H9 (cell line): Measurements from ENCODE around the gene MICU2. TPM values are rescaled to one million over a fixed set of nuclear protein-coding genes. Genes with fewer than 3 reads are reported as not detected.

Experiments
- DNase-seq: peaks from one replicate; pipeline ENCODE4 v3.0.0-alpha.2; 2017
- H2AFZ ChIP-seq: one replicate; pipeline ENCODE4 v1.6.1; 2013; ENCODE audit warnings: mild to moderate bottlenecking, low read length, control low read depth, moderate library complexity
- H2AK5ac ChIP-seq: 2 replicates; pipeline ENCODE4 v1.6.1; 2013; ENCODE audit warnings: low read length, control low read depth, mixed read lengths; ENCODE audit not compliant: insufficient read length
- H2BK120ac ChIP-seq: one replicate; pipeline ENCODE4 v1.6.1; 2013; ENCODE audit warnings: low read depth, mild to moderate bottlenecking, low read length, control low read depth, inconsistent platforms; ENCODE audit not compliant: poor library complexity, severe bottlenecking
- H2BK12ac ChIP-seq: 2 replicates; pipeline ENCODE4 v1.6.1; 2013; ENCODE audit warnings: low read length, control low read depth, mixed read lengths, low read depth; ENCODE audit not compliant: insufficient read length
- H2BK15ac ChIP-seq: 2 replicates; pipeline ENCODE4 v1.6.1; 2013; ENCODE audit warnings: low read depth, low read length, control low read depth
- H2BK20ac ChIP-seq: one replicate; pipeline ENCODE4 v1.6.1; 2013; ENCODE audit warnings: low read depth, mild to moderate bottlenecking, low read length, control low read depth, inconsistent platforms; ENCODE audit not compliant: poor library complexity, severe bottlenecking
- H2BK5ac ChIP-seq: 2 replicates; pipeline ENCODE4 v1.6.1; 2013; ENCODE audit warnings: low read length, control low read depth, mixed read lengths; ENCODE audit not compliant: insufficient read length
- H3K14ac ChIP-seq: 2 replicates; pipeline ENCODE4 v1.6.1; 2013; ENCODE audit warnings: low read length, control low read depth; ENCODE audit not compliant: insufficient read depth
- H3K18ac ChIP-seq: 2 replicates; pipeline ENCODE4 v1.6.1; 2013; ENCODE audit warnings: low read depth, mild to moderate bottlenecking, mixed read lengths, low read length, control low read depth; ENCODE audit not compliant: insufficient read length
- H3K23ac ChIP-seq: 2 replicates; pipeline ENCODE4 v1.6.1; 2013; ENCODE audit warnings: low read length, control low read depth, mixed read lengths, low read depth; ENCODE audit not compliant: insufficient read length
- H3K23me2 ChIP-seq: 2 replicates; pipeline ENCODE4 v1.6.1; 2013; ENCODE audit warnings: low read depth, mild to moderate bottlenecking, mixed read lengths, low read length, control low read depth; ENCODE audit not compliant: insufficient read length, poor library complexity, severe bottlenecking
- H3K27ac ChIP-seq: 2 replicates; pipeline ENCODE4 v1.5.1; 2013; ENCODE audit warnings: low read length, control low read depth, mixed read lengths, low read depth; ENCODE audit not compliant: insufficient read length
- H3K27me3 ChIP-seq: 2 replicates; pipeline ENCODE4 v1.6.1; 2013; ENCODE audit warnings: low read length, control low read depth, inconsistent platforms; ENCODE audit not compliant: insufficient read depth
- H3K4ac ChIP-seq: 2 replicates; pipeline ENCODE4 v1.6.1; 2013; ENCODE audit warnings: low read depth, mild to moderate bottlenecking, control low read depth, inconsistent platforms, low read length, moderate library complexity
- H3K4me1 ChIP-seq: 2 replicates; pipeline ENCODE4 v1.6.1; 2013; ENCODE audit warnings: low read length, control low read depth, inconsistent platforms; ENCODE audit not compliant: insufficient read depth
- H3K4me2 ChIP-seq: 2 replicates; pipeline ENCODE4 v1.6.1; 2013; ENCODE audit warnings: low read length, control low read depth, mixed read lengths; ENCODE audit not compliant: insufficient read length, insufficient read depth
- H3K56ac ChIP-seq: 2 replicates; pipeline ENCODE4 v1.6.1; 2013; ENCODE audit warnings: low read depth, mild to moderate bottlenecking, mixed read lengths, low read length, control low read depth; ENCODE audit not compliant: insufficient read length
- H3K79me1 ChIP-seq: 2 replicates; pipeline ENCODE4 v1.6.1; 2013; ENCODE audit warnings: low read depth, mild to moderate bottlenecking, moderate library complexity, low read length, control low read depth, inconsistent platforms; ENCODE audit not compliant: insufficient read depth, poor library complexity, severe bottlenecking
- H3K79me2 ChIP-seq: 2 replicates; pipeline ENCODE4 v1.6.1; 2013; ENCODE audit warnings: low read length, control low read depth, inconsistent platforms; ENCODE audit not compliant: insufficient read depth
- H3K9ac ChIP-seq: 2 replicates; pipeline ENCODE4 v1.6.1; 2013; ENCODE audit warnings: low read length, control low read depth, mixed read lengths; ENCODE audit not compliant: insufficient read length; ENCODE audit errors: extremely low read depth
- H3K9me3 ChIP-seq: one replicate; pipeline ENCODE4 v1.6.1; 2013; ENCODE audit warnings: low read depth, low read length, inconsistent platforms; ENCODE audit not compliant: control insufficient read depth
- H3T11ph ChIP-seq: one replicate; pipeline ENCODE4 v1.6.1; 2013; ENCODE audit warnings: mild to moderate bottlenecking, low read length, control low read depth, inconsistent platforms
- H4K20me1 ChIP-seq: one replicate; pipeline ENCODE4 v1.6.1; 2013; ENCODE audit not compliant: control insufficient read depth, insufficient read length, insufficient read depth
- H4K5ac ChIP-seq: 2 replicates; pipeline ENCODE4 v1.6.1; 2013; ENCODE audit warnings: low read depth, mild to moderate bottlenecking, mixed read lengths, low read length, control low read depth; ENCODE audit not compliant: insufficient read length
- H4K8ac ChIP-seq: replicated peaks from 2 replicates; pipeline ENCODE4 v1.6.1; 2013; ENCODE audit warnings: low read length, control low read depth, mixed read lengths, low read depth; ENCODE audit not compliant: insufficient read length
- H4K91ac ChIP-seq: 2 replicates; pipeline ENCODE4 v1.6.1; 2013; ENCODE audit warnings: low read depth, mild to moderate bottlenecking, moderate library complexity, mixed read lengths, low read length, control low read depth; ENCODE audit not compliant: insufficient read length
- H3K27ac Mint-ChIP-seq, 3 experiments: 2 replicates in 2 of 3; 3 replicates in 1 of 3; pipeline ENCODE4 v1.8.0; 2020 to 2021; ENCODE audit warnings: mixed read lengths in 3 of 3, mild to moderate bottlenecking in 1 of 3, moderate library complexity in 1 of 3
- H3K27me3 Mint-ChIP-seq: 2 replicates; pipeline ENCODE4 v1.8.0; 2021; ENCODE audit warnings: low read depth, mild to moderate bottlenecking, moderate library complexity, mixed read lengths
- H3K36me3 Mint-ChIP-seq, 3 experiments: 2 replicates in 2 of 3; 3 replicates in 1 of 3; pipeline ENCODE4 v1.8.0; 2020 to 2021; ENCODE audit warnings: low read depth in 3 of 3, mixed read lengths in 3 of 3; ENCODE audit not compliant: insufficient read depth in 1 of 3
- H3K4me1 Mint-ChIP-seq, 2 experiments: 2 replicates each; pipeline ENCODE4 v1.8.0; 2020; ENCODE audit warnings: mixed read lengths in 2 of 2
- H3K4me3 Mint-ChIP-seq, 2 experiments: 2 replicates in 1 of 2; 3 replicates in 1 of 2; pipeline ENCODE4 v1.8.0; 2020 to 2021; ENCODE audit warnings: mild to moderate bottlenecking in 2 of 2, mixed read lengths in 2 of 2, moderate library complexity in 1 of 2
- H3K9me3 Mint-ChIP-seq, 2 experiments: 2 replicates in 1 of 2; 3 replicates in 1 of 2; pipeline ENCODE4 v1.8.0; 2020; ENCODE audit warnings: mild to moderate bottlenecking in 2 of 2, mixed read lengths in 2 of 2, moderate library complexity in 1 of 2
- WGBS: extraction: QIAGEN DNeasy Blood & Tissue Kit; methylation state at CpG from one replicate; pipeline ENCODE4 v1.1.7; 2013; ENCODE audit warnings: missing lambda C conversion rate, low lambda C conversion rate, mixed read lengths; ENCODE audit not compliant: insufficient read length; ENCODE audit errors: extremely low coverage; 5-methylcytosine and 5-hydroxymethylcytosine counted together
- total RNA-seq: library from RNA; stranded (reverse); gene quantifications from 2 replicates; pipeline ENCODE4 v1.2.1, GENCODE V29; 2021
- TF ChIP-seq, protein P1 (sequence below): fragments of 200-600 bp; sonication (generic); conservative IDR thresholded peaks from 3 replicates; pipeline ENCODE4 v1.8.0; 2021; ENCODE audit warnings: antibody characterized with exemption, mild to moderate bottlenecking

Gene MICU2
- total RNA-seq, 1 experiment from 2014 or later: 38.4 TPM

DNA sequence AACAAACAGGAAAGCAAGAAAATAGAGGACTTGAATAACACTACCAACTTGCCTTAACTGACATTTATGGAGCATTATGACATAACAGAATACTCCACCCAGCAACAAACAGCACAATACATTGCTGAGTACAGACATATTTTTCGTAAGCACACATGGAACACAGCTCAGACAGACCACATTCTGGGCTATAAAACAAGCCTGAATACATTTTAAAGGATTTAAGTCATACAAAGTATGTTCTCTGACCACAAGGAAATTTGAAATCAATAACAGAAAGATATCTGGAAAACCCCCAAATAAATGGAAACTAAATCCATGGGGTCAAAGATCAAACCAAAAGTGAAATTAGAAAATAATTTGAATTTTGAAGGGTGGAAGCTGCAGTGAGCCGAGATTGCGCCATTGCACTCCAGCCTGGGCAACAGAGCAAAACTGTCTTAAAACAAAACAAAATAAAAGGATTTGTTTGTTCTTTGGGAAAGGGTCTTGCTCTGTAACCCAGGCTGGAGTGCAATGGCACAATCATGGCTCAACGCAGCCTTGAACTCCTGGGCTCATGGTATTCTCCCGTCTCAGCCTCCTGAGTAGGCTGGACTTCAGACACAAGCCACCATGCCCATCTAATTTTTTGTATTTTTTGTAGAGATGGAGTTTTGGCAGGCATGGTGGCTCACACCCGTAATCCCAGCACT is 150.4 kb downstream of the MICU2 start:
- peaks cover 22 to 43% (median 42%) of the 10 kb centered on the region in 3 experiments for H3K36me3 Mint-ChIP-seq
- DNase-seq: no peak
- no peak overlapping the region for H3K27ac ChIP-seq

More for the DNA sequence above, 150.4 kb downstream of the MICU2 start:
- H3K23ac ChIP-seq: no peak overlapping the region
- Mint-ChIP-seq H3K4me3 (no peak overlapping the region), H3K9me3 (peaks cover 20 to 44% of the 10 kb centered on the region in 2 experiments), H3K4me1 (peaks cover 15 to 17% of the 10 kb centered on the region in 2 experiments), H3K27me3 (no peaks in the 10 kb centered on the region), H3K27ac (no peak overlapping the region)
- H4K5ac ChIP-seq: no peak overlapping the region
- no peaks in the 10 kb centered on the region for H4K20me1 ChIP-seq
- H3K79me2 ChIP-seq: peaks cover 38% of the 10 kb centered on the region
- no peak overlapping the region for H2BK20ac ChIP-seq
- H2BK12ac ChIP-seq: no peak overlapping the region
- no peak overlapping the region for H3K4ac ChIP-seq
- no peak overlapping the region for H2AFZ ChIP-seq
- H3T11ph ChIP-seq: no peak overlapping the region
- H3K27me3 ChIP-seq: no peaks in the 10 kb centered on the region
- no peak overlapping the region for H2BK120ac ChIP-seq
- H3K79me1 ChIP-seq: no peaks in the 10 kb centered on the region
- H3K4me2 ChIP-seq: no peak overlapping the region
- H3K23me2 ChIP-seq: no peaks in the 10 kb centered on the region
- H3K14ac ChIP-seq: no peak overlapping the region
- H3K9ac ChIP-seq: no peak overlapping the region
- H2AK5ac ChIP-seq: no peak overlapping the region
- H2BK15ac ChIP-seq: no peak overlapping the region
- no CpG with 5 or more reads among the region's 6 CpGs for WGBS
- H3K9me3 ChIP-seq: peaks cover 4% of the 10 kb centered on the region
- H2BK5ac ChIP-seq: no peak overlapping the region
- no peak overlapping the region for H3K18ac ChIP-seq
- TF ChIP-seq, protein P1, sequence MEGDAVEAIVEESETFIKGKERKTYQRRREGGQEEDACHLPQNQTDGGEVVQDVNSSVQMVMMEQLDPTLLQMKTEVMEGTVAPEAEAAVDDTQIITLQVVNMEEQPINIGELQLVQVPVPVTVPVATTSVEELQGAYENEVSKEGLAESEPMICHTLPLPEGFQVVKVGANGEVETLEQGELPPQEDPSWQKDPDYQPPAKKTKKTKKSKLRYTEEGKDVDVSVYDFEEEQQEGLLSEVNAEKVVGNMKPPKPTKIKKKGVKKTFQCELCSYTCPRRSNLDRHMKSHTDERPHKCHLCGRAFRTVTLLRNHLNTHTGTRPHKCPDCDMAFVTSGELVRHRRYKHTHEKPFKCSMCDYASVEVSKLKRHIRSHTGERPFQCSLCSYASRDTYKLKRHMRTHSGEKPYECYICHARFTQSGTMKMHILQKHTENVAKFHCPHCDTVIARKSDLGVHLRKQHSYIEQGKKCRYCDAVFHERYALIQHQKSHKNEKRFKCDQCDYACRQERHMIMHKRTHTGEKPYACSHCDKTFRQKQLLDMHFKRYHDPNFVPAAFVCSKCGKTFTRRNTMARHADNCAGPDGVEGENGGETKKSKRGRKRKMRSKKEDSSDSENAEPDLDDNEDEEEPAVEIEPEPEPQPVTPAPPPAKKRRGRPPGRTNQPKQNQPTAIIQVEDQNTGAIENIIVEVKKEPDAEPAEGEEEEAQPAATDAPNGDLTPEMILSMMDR: no peak
- H3K56ac ChIP-seq: no peak overlapping the region
- H3K4me1 ChIP-seq: no peaks in the 10 kb centered on the region
- H4K91ac ChIP-seq: no peak overlapping the region
- H4K8ac ChIP-seq: no peak overlapping the region
